GM18526 (cell line): ENCODE data around the gene VPS13C.

ENCODE experiments used
- POLR2A ChIP-seq: IDR thresholded peaks from 3 replicates; pipeline ENCODE4 v1.6.1; 2011; ENCODE audit not compliant: insufficient read length; ENCODE audit errors: extremely low read depth

The VPS13C gene

DNA sequence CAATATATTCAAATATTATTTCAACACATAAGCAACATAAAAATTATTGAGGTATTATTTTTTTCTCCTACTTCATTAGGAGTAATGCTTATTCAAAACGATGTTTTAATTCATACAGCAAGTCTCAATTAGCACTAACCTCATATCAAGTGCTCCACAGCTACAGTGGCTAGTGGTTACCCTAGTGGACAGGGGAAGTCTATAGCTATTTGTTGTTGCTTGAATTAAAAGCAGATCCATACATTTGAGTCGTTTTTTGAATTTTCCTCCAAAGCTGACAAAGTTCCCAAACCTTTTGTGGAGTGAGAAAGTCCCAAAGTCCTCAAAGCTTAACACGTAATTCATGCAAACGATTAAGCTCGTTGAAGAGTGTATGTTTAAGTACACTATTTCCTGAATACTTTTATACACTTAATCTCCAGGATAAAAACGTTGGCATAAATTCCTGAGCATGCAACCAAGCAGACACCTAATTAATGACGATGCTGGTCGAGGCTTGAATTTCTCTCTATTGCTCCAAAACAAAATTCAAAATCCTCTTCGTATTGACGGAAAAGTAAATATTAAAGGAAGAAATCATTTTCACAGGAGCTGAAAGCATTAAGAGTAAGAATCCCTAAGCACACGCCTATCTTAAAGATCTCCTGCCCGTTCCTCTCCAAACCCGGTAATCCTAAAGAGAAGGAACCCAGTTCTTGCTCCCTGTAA lies 985 bp downstream of the VPS13C start:
- no peak for TF ChIP-seq POLR2A

DNA sequence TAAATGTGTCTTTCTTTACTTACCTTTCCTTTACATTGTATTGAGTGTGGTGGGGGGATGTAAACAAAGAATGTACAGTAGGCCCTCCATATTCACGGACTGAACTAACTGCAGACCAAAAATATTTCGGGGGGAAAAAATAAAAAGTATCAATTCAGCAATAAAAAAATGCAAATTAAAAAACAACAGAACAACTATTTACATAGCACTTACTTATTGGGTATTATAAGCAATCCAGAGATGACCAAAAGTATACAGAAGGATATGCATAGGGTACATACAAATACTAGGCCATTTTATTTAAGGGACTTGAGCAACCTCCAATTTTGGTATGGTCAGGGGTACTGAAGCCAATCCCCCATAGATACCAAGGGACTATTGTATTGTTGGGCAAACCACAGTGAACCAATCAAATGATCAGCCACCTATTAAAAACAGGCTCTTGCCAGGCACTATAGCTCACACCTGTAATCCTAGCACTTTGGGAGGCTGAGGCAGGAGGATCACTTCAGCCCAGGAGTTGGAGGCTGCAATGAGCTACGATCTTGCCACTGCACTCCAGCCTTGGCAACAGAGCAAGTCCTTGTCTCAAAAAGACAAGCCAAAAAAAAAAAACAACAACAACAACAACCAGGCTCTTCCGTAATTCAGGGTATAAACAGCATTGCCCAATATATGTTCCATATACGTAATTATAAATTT lies 1.8 kb downstream of the VPS13C start:
- TF ChIP-seq POLR2A = no peak

DNA sequence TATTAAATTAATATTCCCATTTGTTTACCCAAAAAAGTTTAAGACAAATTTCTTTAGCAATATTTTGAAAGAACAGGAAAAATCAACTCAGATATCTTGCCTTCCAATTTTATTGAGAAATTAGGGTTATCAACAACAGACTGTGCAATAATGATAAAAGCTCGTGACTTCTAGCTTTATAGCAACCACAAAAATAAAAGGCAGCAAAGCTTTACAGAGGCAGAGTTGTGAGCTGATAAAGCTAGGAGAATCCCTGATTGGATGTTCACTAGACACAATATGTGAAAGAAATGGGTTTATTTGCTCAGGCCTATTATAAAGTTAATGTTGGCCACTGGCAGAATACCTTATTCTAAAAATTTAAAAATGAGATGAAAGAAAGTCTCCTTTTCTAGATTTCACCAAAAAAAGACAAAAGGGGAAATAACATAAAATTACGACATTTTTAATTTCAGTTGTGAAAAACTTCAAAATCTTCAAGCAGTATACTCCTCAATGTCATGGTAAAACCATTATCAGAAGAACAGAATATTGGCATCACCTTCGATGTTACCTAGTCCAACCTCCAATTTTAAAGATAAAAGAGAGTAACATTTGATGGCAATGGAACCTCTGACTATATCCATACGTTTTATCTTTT lies 2.8 kb downstream of the VPS13C start:
- no peak for TF ChIP-seq POLR2A

DNA sequence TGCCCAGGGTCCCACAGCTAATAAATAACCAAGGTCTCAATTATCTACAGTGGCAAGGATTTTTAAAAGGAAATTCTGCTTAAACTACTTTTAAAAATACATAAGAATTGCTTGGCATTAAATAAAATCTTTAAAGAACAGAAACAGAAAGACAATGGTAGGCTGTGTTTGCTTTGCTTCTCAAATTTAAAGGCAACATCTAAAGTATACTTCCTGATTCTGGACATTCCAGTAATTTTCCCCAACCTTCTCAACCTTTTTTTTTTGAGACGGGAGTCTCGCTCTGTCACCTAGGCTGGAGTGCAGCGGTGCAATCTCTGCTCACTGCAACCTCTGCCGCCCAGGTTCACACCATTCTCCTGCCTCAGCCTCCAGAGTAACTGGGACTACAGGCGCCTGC lies 5.3 kb downstream of the VPS13C start:
- no peak for TF ChIP-seq POLR2A

DNA sequence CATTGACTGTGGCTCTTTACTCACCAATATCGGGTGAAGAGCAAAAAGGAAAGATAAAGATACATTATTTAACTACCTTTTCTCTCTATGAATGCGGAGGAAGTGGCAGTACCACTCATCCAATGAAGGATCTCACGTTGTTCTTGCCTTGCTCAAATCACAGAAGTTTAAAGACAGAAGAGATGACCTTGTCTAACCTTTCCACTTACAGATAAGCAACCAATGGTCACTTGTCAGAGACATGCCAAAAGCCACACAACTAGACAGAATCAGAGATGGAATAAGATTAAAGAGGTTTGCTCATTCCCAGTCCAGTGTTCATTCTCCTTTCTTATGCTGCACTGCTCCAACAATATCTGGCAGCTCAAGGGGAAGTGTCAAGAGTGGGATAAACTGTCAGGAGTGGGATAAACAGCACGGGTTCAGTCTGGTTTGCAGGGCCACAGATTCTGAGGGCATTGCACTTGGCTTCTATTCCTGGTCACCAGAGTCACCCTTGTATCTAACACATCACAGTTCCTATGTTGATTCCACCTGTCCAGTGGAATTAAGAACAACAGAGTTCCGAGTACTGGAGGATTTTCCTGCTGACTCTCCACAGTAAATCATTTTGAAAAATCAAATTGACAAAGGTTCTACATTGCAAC lies 6.7 kb downstream of the VPS13C start:
- no peak for TF ChIP-seq POLR2A

DNA sequence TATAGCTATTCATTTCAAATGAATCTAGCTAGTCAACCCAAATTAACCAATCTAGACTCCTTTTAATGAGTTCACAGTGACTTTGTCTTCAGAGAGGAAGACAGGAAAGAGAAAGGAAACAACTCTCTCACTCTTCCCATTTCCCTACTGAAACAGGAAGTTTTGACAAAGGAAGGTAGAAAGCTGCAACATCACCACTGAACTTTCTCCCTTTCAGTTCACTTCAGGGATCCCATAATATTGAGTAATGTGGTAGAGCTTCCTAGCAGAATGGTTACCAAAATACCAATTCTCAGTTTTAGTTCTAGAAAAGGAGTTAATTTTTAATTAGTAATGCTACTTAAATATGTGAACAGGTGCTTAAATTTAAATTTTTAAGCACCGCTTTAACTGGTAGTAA lies 7.5 kb downstream of the VPS13C start:
- TF ChIP-seq POLR2A = no peak

DNA sequence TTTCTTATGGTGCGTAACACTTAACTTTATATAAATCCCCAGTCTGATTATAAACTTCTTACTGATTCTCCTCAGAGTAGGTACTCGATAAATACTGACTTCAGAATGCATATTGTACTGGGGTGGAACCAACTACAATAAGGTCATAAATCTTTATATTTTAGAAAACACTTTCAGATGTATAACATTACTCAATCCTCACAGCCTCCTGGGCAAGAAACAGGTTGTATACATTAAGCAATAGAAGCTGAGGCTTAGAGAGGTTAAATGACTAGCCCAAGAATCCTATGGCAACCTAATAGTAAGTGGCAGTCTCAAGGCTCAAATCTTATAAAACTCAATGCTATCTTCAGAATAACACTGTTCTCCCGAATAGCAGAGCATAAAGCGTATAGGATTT lies 9.1 kb downstream of the VPS13C start:
- no peak for TF ChIP-seq POLR2A

DNA sequence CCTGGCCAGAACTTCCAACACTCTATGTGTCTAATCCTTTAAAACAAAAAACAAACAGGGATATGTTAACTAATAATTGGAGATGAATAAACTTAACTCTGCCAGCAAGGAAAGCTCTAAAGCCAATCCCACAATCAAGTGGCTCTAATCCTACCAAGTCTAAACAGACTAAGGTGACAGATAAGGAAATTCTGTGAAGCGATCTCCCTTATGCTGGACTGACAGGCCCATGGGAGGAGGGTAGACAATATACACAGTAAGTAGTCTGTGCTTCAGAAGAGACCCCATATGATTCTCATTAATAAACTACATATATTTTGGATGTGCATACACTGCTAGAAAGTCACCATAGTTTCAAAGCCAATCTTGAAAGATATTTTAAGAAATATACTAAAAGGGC lies 10.1 kb downstream of the VPS13C start:
- no peak for TF ChIP-seq POLR2A

DNA sequence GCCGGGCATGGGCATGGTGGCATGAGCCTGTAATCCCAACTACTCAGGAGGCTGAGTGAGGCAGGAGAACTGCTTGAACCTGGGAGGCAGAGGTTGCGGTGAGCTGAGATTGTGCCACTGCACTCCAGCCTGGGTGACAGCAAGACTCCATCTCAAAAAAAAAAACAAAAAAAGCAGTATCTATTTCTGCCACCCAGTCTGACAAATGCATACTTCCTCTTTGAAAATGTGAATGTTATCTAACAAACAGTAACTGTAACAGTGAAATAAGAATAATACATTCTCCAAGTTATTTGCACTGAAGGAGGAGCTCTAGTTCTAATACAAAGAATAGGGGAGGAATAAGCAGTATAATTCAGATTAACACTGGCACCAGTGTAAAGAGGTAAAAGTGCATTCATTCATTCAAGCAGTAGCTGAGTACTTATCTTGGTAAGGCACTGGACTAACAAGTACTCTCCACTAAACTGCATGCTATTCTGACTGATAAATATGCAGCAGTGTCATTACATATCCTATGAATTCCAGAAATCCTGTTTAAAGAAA lies 12.9 kb downstream of the VPS13C start:
- TF ChIP-seq POLR2A = no peak

DNA sequence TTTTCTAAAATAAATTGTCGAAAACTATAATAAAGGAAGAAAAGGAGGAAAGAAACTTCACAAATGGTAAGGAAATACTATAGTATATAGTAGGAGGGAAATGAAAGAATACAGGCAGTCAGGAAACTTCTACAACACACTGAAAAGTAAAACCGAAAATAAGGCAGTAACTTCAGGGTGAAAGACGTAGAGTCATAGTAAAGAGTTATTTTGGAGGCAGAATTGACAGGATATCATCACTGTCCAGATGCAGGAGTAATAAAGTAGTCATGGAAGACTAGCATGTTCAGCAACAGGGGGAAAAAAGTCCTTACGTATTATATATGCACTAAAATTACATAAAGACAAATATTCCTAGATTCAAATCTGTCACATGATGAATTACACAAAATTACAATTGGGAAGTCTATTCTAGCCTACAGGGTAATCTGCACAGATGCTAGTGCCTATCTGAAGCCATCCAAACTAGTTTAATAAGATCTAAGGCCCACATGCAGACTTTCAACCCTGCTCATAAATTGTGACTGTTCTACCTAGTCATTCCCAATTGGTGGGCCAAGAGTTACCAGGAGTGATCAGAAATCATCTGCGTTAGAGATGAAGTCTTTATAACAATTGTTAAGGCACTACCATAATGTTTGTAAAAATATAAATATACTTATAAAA lies 14.0 kb downstream of the VPS13C start:
- TF ChIP-seq POLR2A = no peak

DNA sequence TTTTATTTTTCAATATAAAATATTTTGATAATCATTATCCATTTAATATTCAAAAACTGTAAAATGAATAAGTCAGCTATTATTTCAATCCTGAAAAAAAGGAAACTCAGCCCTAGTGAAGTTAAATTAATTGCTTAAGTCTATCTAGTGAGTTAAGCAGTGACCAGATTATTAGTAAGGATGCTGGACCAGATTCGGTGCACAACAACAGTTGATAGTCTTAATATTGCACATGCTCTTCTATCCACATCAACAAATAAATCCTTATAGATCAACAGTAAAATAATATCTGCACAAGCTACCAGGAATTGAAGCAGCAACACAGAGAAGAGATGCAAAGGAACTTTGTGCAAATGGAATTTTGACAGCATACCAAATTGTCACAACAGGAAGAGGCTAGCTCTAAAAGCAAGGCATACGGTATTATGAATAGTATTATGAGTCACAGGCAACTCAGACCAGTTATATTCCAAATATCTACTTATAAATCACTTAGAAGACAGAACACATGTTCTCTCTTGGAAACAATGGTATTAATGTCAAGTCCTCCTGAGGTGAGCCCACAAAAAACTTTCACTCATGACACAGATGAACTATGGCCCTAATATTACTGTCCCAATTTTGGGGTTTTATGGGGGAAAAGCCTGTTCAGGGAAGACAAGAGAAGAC lies 24.9 kb downstream of the VPS13C start:
- TF ChIP-seq POLR2A = no peak

DNA sequence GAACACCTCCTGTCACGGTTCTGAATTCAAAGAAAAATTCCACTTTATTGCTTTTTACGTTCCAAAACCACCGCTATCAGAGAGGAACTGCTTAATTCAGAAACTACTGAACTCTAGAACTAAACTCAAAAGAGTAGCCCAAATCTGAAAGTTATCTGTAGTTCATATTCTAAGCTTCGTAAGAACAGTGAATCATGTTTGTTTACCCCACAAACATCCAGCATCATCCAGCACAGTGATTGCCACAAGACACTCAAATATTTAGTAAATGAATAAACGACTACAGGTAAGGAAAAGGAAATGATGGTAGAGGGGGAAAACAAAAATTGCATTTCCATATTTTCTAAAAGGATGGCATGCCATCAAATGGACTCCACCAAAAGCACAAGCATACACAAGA lies 32.3 kb downstream of the VPS13C start:
- TF ChIP-seq POLR2A = no peak

DNA sequence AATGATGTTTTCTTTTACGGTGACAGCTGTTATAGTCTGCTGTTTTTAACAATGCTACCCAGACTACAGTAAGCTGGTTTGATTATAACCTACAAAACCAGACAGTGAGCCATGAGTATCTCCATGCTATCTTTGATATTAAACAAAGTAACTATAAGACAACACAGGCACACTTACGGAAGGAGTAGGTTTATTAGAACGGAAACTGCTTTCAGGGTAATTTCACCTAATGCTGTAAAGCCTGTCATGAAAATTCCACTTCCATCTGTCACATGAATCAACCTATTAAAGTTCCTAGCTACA lies 33.0 kb downstream of the VPS13C start:
- no peak for TF ChIP-seq POLR2A

DNA sequence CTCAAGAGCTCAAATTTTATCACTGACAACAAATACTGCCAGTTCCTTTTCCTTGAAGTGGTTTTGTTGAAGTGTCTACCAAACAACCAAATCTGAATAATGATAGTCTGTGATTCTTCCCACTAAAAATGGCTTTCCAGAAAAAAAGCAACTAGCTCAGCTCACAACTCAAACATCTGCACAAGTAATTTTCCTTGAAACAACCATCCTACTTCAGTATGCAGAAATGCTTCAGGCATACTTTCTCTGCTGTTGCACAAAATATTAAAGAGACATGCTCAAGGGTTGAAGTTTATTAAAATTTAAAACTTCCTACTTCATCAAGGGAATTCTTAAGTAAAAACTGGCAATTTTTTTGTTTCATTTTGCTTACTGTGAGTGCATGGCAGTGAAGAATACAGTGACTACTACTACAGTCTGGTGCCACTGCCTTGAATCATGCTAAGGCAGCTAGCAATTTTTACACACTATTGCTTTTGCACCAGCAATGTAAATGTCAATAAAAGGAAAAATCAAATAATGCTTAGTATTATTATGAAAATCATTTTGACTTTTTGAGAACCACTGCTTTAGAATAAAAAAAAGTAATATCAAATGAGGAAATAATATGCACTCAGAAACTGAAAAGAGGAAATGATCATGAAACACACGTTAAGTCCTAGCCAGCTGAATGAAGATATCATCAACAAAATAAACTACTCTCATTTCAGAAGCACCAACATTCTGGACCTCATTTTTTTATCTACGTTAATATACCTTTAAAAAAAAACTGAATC lies 33.6 kb downstream of the VPS13C start:
- TF ChIP-seq POLR2A = no peak
